SU-DHL-6 (cell line): ENCODE results near the gene NUP58.

Experiments
- H2AFZ ChIP-seq: fragments of 200-600 bp; sonication (generic); 2 replicates; pipeline ENCODE4 v1.6.1; 2014; ENCODE audit warnings: low read depth, mild to moderate bottlenecking, moderate library complexity, mixed read lengths, antibody characterized with exemption, low read length; ENCODE audit not compliant: severe bottlenecking
- H3F3A ChIP-seq: fragments of 200-600 bp; shearing (Covaris generic); 2 replicates; pipeline ENCODE4 v1.6.0; 2016; ENCODE audit warnings: antibody characterized with exemption, mild to moderate bottlenecking; ENCODE audit not compliant: insufficient read depth
- H3K27ac ChIP-seq: fragments of 200-600 bp; sonication (generic); 2 replicates; pipeline ENCODE4 v1.5.1; 2016; ENCODE audit warnings: low read depth, mild to moderate bottlenecking, low read length, moderate library complexity, mixed read lengths
- H3K27me3 ChIP-seq: fragments of 200-600 bp; sonication (generic), shearing (Covaris generic); 2 replicates; pipeline ENCODE4 v1.6.0; 2014; ENCODE audit warnings: mild to moderate bottlenecking, low read length
- H3K36me3 ChIP-seq: fragments of 200-600 bp; sonication (generic); 2 replicates; pipeline ENCODE4 v1.6.1; 2014; ENCODE audit warnings: mild to moderate bottlenecking, low read length, mixed read lengths
- H3K4me2 ChIP-seq: fragments of 300-600, 200-600 bp; shearing (Covaris generic), sonication (generic); 2 replicates; pipeline ENCODE4 v1.6.0; 2014; ENCODE audit warnings: low read length, low read depth, mild to moderate bottlenecking; ENCODE audit not compliant: poor library complexity, severe bottlenecking
- H3K4me3 ChIP-seq: fragments of 200-600 bp; sonication (generic); 2 replicates; pipeline ENCODE4 v1.5.1; 2014; ENCODE audit warnings: antibody characterized with exemption, low read length, mild to moderate bottlenecking, mixed read lengths; ENCODE audit not compliant: insufficient read depth, poor library complexity, severe bottlenecking
- H3K79me2 ChIP-seq: fragments of 200-600 bp; sonication (generic); 2 replicates; pipeline ENCODE4 v1.6.1; 2014; ENCODE audit warnings: mild to moderate bottlenecking, low read length, moderate library complexity; ENCODE audit not compliant: insufficient read depth
- H3K9ac ChIP-seq: fragments of 200-600 bp; sonication (generic); 2 replicates; pipeline ENCODE4 v1.7.0; 2014; ENCODE audit warnings: mild to moderate bottlenecking, low read length
- H3K9me2 ChIP-seq: fragments of 200-600 bp; sonication (generic); replicated peaks from 2 replicates; pipeline ENCODE4 v1.6.1; 2014; ENCODE audit warnings: low read length; ENCODE audit not compliant: insufficient read depth
- H3K9me3 ChIP-seq: fragments of 200-600 bp; sonication (generic); 2 replicates; pipeline ENCODE4 v1.6.1; 2014; ENCODE audit warnings: low read length, mixed read lengths; ENCODE audit not compliant: insufficient read depth
- H4K20me1 ChIP-seq: fragments of 200-600 bp; sonication (generic); 2 replicates; pipeline ENCODE4 v1.6.1; 2014; ENCODE audit warnings: low read depth, mild to moderate bottlenecking, antibody characterized with exemption, low read length, moderate library complexity, mixed read lengths
- CTCF ChIP-seq: fragments of 200-600 bp; sonication (generic); IDR thresholded peaks from one replicate; pipeline ENCODE4 v1.5.1; 2017; ENCODE audit warnings: antibody characterized with exemption, mild to moderate bottlenecking, low read length, moderate library complexity; ENCODE audit not compliant: insufficient read depth, poor library complexity, severe bottlenecking
- EZH2phosphoT487 ChIP-seq: fragments of 200-600 bp; sonication (generic), shearing (Covaris generic); conservative IDR thresholded peaks from 2 replicates; pipeline ENCODE4 v1.6.1; 2018; ENCODE audit warnings: mild to moderate bottlenecking, antibody characterized with exemption, low read length, moderate library complexity, mixed read lengths

Gene NUP58

GRCh38 chr13:25253702-25254101 lies 47.7 kb upstream of the NUP58 start:
- no peak for TF ChIP-seq EZH2phosphoT487
- no peak for TF ChIP-seq CTCF
- no peak overlapping the region for H3K9ac ChIP-seq
- no peaks in the 10 kb centered on the region for H4K20me1 ChIP-seq
- H3K4me3 ChIP-seq = no peak overlapping the region
- H3F3A ChIP-seq = no peaks in the 10 kb centered on the region; the same call in 1 of the 2 replicates
- H3K27ac ChIP-seq = no peak overlapping the region
- no peaks in the 10 kb centered on the region for H3K9me3 ChIP-seq
- H3K9me2 ChIP-seq = no peaks in the 10 kb centered on the region
- H3K79me2 ChIP-seq = no peaks in the 10 kb centered on the region
- no peak overlapping the region for H3K4me2 ChIP-seq
- no peak overlapping the region for H2AFZ ChIP-seq
- H3K27me3 ChIP-seq = no peaks in the 10 kb centered on the region
- peaks cover 24% of the 10 kb centered on the region for H3K36me3 ChIP-seq

- no peak overlapping the region for H3K4me3 ChIP-seq
- no peaks in the 10 kb centered on the region for H3K9me2 ChIP-seq
- no peaks in the 10 kb centered on the region for H3K9me3 ChIP-seq
Observed at GRCh38 chr13:25262261-25262660, 39.2 kb upstream of the NUP58 start.

GRCh38 chr13:25266706-25267105 lies 34.7 kb upstream of the NUP58 start:
- H3K79me2 ChIP-seq = no peaks in the 10 kb centered on the region
- H3K4me3 ChIP-seq = no peak overlapping the region
- no peak overlapping the region for H2AFZ ChIP-seq
- H3K9ac ChIP-seq = no peak overlapping the region
- H3K27ac ChIP-seq = no peak overlapping the region
- H3K27me3 ChIP-seq = no peaks in the 10 kb centered on the region
- no peak overlapping the region for H3K4me2 ChIP-seq
- peaks cover 12% of the 10 kb centered on the region for H3K36me3 ChIP-seq
- TF ChIP-seq EZH2phosphoT487 (no peak), CTCF (no peak)
- no peaks in the 10 kb centered on the region for H3K9me2 ChIP-seq
- no peaks in the 10 kb centered on the region for H4K20me1 ChIP-seq
- H3K9me3 ChIP-seq = no peaks in the 10 kb centered on the region
- H3F3A ChIP-seq = no peaks in the 10 kb centered on the region

More at GRCh38 chr13:25262261-25262660, 39.2 kb upstream of the NUP58 start:
- Histone ChIP-seq H3K79me2 (no peaks in the 10 kb centered on the region), H3K27ac (no peak overlapping the region), H3K36me3 (peaks cover 25% of the 10 kb centered on the region), H3K27me3 (no peaks in the 10 kb centered on the region), H3K4me2 (no peak overlapping the region), H2AFZ (no peak overlapping the region), H3K9ac (no peak overlapping the region), H4K20me1 (no peaks in the 10 kb centered on the region), H3F3A (no peaks in the 10 kb centered on the region)
- TF ChIP-seq EZH2phosphoT487 (no peak), CTCF (no peak)

- Histone ChIP-seq H4K20me1 (no peaks in the 10 kb centered on the region), H3K36me3 (peaks cover 8% of the 10 kb centered on the region; the same call in 1 of the 2 replicates), H2AFZ (no peak overlapping the region), H3K27ac (no peak overlapping the region), H3F3A (no peaks in the 10 kb centered on the region), H3K4me3 (no peak overlapping the region), H3K9me3 (no peaks in the 10 kb centered on the region), H3K9me2 (no peaks in the 10 kb centered on the region), H3K27me3 (no peaks in the 10 kb centered on the region), H3K79me2 (no peaks in the 10 kb centered on the region), H3K9ac (no peak overlapping the region), H3K4me2 (no peak overlapping the region)
- TF ChIP-seq CTCF (no peak), EZH2phosphoT487 (no peak)
Observed at GRCh38 chr13:25267715-25268114, 33.7 kb upstream of the NUP58 start.
